GOT3 (cell line): ENCODE data around the gene HIGD2A.

Source experiments
- DNase-seq: peaks from one replicate; lab custom pipeline; 2025; ENCODE audit warnings: mixed read lengths; lab: John Stamatoyannopoulos, UW

HIGD2A gene

DNA sequence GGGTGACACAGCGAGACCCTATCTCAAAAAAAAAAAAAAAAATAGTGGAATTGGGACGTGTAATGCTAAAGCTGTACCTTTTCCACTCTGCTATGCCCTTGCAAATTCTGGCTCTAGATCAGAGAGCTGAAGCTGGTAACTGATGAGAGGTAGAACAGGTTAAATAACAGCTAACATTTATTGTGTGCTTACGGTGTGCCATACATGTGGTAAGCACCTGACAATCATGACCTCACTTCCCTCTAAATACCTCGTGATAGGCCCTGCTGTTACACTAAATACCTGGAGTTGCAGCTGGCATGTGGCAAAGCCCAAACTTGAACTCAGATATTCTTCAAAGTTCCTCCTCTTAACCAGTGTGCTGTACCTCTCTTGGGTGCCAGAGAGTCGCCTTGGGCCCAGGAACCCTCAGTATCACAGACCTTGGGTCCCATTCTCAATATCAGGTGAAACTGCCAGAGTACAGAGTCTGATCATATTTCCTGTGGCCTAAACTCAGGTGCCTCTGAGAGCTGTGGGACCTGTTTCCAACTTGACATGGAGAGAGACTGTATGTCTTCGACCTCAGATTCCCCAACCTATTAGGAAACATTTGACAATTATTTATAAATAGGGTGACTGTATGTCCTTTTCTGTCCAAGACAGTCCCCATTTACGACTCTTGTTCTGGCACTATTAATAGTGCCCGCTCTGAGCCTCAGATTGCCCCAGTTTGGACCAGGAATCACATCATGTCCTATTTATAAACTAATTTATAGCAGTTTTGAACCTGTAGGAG lies 18.4 kb upstream of the HIGD2A start:
- DNase-seq: no peak

DNA sequence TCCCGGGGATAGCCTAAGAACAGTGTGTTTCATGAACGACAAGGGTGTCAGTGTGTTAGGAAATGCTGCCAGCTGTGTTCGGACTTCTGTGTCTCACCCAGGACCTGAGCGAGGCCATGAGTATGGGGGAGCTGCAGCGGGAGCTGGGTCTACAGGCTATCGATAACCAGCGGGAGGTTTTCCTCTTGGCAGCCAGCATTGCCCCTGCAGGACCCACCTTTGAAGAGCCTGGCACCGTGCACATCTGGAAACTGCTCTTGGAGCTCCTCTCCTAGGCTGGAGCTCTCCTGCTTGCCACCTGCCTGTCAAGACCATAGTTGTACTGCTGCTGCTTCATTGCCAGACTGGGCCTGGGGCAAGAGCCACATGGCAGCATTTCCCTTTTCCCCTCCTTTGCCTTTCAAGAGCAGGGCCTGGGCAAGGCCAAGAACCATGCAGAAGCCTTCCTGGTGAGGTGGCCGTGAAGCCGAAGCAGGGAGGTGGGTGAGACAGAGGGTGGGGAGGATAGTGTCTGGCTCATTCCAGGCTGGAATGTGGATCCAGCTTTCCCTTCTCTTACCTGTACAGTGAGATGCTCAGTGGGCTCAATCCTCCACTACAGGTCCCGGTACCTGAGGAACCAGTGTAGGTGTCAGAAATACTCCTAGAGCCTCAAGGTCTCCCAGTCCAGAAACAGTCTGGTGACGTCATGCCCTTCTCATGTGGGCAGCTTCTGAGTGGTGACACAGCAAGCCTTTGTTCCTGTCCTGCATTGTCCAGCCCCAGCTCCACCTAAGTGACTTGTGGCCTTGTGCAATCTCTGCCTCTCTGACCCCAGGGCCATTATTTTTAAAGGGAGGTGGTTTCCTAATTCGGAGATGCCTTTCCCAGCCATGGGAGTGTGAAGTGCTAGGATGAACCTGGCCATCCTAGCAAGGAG lies 16.7 kb upstream of the HIGD2A start:
- DNase-seq: no peak

DNA sequence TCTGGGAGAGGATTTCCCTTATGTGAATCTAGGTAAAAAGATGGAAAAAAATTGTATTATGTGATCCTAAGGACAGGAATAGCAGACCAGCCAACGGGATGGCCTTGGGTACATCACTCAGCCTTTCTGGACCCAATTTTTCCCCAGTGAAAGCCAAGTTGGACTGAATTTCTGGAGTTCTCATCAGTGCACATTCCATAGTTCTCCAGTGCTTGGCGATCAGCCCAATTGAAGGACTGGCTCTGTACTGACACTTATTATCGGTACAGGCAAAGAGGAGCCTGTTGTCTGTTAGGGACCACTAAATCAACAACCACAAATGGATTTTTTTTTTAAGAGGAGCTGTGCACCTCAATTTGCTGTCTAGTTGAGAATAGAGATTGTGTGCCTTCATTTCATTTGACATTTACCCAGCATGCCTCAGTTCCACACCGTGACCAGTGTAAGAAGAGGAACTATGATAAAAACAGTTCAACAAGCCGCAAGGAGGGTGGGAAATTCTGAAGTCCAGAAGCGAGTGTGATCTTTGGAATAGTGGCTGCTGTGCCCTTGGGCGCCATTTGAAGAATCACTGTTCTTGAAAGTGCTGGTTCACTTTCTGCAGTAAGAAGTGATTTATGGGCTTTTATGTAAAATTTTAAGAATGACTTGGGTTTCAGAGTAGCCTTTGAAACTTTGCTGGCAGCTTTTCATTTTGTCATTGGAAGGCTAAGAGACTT lies 15.3 kb upstream of the HIGD2A start:
- DNase-seq: no peak

DNA sequence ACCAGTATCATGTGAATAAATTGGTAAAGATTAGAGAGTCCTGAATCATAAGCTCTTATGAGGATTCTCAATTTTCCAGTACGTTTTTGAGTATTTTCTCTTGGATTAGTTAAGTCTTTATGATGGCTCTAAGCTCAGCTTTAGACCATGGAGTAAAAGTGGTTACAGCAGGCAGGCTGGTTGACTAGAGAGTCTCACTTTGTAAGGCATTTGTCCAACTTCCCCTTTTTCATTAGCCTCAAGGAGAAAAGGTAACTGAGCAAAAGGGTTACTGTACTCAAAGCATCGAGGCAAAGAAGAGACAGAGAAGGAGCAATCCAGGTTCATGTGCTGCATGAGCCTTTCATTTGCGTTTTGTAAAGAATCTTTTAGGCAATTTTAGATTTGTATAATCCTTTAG lies 8.7 kb upstream of the HIGD2A start:
- DNase-seq: no peak

DNA sequence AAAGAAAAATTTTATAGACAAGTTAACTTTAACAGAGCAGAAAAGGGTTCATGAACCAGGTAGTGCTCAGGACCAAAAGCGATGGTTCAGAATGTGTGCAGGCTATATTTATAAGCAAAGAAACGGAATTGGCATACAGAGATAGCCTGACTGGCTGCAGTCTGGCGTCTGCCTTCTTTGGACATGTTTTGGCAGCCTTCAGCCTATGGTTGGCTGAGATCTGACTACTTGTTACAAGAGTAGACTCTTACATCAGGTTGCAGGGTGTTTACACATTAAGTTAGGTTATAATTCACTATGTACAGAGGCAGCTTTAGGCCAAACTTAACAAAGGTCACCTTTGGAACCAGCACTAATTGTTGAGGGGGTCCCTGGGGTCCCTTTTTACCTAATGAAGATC lies 7.1 kb upstream of the HIGD2A start:
- DNase-seq: no peak

DNA sequence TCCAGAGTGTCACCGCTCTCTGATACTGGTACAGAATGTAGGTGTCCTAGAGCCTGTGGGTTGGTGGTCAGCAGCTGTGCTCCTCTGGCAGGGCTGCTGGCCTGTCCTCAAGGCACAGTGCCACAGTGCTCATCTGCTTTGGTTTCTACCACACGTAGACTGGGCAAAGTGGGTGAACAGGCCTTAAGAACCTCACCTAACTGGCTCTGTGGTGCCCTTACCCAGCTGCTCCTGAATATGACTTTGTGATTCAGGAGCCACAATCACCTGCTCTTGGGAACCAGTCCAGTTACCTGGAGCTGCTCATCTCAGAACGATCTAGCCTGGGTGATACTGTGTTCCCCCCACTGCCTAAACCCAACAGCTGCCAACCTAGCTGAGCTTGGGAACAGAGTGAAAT lies 6.6 kb upstream of the HIGD2A start:
- no peak for DNase-seq

DNA sequence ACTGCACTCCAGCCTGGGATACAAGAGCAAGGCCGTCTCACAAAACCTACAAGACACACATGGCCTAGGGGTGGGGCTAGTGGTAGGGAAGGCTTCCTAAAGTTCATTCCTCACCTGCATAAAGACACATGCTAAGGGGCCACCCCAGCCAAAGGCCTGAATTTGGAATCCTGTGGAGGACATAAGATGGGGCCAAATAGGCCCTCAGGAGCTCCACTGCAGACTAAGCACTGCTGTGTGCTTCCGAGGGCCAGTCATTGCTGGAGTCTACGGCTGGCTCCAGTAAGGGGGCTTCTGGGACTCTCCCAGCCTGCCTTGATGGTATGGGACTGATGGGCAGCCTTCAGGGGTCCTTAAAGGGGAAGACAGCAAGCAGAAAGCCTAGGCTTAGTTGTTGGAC lies 5.8 kb upstream of the HIGD2A start:
- DNase-seq: no peak

DNA sequence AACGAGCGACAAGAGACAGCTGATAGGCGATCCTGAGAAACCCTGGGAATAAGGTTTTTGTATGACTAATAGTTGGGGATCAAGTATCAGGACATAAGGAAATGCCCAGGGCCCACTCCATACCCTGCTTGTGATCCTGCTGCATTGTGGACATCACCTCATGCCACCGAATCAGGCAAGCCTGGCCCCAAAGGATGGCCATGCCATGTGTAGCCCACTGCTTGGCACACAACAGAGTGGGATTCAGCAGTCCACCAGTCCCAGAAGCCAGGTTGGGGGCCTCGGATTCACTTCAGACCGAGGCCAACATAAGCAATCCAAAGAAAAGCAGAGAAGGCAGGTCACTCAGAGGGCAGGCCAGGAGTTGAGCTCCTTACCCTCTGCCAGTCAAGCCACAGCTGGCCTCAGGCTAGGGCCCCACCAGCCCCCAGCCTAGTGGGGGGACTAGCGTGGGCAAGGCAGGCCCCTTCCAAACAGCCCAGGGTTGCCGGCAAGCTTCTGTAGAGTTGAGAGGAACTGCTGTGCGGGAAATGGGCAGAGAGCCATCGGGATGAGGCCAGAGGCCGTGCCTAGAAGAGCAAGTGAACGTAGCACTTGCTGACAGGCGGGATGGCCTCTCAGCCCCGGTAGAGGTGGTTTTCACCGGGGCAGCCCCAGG lies 5.2 kb upstream of the HIGD2A start:
- DNase-seq: no peak

DNA sequence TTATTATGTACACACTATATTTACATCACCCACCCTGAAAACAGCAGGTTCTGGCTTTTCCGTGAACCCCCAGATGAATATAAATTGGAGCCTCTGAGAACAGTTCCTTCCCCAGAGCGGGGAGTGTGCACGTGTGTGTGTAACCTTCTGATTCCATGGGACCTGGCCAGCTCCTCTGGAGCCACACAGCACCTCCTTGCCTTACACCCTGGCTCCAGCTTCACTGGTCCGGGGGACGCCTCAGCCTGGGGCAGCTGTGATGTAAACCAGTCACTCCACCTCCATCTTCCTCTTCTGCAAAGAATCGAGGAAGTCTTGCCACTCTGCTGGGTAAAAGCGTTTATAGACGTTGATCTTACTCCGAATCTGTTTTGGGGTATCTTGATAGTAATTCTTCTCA lies 4.6 kb upstream of the HIGD2A start:
- DNase-seq: no peak

DNA sequence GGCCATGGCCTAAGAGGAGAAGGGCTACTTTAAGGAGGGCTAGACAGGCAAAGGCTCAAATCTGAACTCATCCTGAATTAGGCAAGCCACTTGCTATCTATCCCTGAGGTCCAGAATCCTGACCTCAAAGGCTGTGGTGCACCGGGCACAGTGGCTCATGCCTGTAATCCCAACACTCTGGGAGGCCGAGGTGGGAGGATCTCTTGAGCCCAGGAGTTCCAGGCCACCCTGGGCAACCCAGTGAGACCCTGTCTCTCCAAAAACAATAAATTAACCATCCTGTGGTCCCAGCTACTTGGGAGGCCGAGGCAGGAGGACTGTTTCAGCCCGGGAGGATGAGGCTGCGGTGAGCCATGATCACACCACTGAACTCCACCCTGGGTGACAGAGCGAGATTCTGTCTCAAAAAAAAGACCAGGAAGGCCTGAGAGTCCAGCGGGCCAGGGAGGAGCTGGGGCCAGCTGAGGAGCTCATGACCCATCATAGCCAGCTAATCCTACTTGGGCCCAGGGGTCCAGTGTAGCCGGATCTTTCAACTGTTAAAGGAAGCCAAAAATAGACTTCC lies 4.1 kb upstream of the HIGD2A start:
- DNase-seq: no peak

DNA sequence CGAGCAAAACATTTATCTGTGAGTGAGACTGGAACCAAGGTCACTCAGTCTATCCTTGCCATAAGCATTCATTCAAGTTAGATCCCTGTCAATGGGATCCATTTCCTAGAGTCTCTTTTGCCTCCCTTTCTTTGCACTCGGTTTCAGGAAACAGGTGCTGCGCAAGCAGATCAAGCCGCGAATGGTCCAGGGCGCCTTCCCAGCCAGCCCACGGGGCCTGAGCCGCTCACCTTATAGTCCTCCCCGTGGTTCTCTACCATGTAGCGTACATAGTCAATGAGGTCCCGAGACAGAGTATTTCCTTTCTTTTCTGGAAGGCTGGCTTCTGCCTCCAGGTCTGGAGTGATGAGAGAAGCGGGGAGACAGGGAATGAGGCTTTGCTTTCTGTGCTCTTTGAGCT lies 3.6 kb upstream of the HIGD2A start:
- DNase-seq: no peak

DNA sequence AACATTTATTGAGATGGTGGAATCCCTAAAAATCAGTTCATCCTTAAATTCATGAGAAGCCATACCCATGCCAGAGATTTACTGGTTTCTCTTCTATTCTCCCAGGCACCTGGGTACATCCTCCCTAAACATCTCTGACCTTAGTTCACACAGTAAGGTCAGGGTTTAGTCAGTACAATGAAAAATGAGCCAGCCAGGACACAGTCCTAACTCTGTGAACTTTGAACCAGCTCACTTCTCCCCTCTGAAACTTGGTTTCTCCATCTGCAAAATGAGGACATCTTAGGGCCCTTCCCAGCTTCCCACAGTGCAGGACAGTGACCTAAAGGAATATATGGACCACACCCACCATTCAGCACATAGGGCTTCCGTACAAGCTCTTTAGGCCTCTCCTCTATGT lies 2.1 kb upstream of the HIGD2A start:
- DNase-seq: no peak

DNA sequence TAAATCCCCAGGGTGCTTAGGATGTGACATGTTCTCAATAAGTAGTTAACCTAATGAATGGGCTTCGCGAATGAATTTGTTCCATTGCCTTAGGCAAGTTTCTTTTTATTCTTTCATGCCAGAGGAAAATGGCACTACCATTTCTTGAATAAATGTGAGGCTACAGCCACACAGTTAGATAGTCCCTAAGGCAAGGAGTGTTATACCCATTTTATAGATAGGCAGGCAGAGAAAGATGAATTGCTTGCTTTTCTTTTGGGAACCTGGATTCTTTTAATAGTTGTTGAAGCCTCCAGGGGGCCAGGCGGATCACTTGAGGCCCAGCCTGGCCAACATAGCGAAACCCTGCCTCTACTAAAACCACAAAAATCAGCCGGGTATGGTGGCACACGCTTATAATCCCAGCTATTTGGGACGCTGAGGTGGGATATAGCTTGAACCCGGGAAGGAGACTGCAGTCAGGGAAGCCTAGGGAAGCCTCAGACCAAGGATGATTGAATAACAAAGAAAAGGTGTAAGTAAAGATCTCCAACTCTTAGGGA lies 1.1 kb upstream of the HIGD2A start:
- no peak for DNase-seq

DNA sequence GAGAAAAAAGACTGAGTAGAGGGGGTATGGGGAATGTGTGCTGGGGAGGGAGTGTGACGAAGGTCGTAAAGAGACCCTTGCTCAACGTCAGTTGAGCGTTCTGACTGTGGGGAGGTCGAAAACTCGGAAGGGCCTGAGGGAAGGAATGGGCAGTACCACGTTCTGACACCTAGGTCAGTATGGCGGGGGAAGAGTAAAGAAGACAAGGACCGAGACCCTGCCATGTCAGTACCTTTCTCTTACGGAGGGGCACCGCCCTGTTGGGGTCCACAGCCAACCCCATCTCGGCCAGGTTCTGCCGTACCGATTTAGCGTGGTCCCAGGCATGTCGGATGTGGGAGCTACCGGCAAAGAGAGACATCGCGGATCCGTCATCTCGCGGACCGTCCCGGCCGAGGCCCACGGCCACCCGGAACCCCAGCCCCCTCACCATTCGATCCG lies 528 bp upstream of the HIGD2A start:
- DNase-seq: no peak

DNA sequence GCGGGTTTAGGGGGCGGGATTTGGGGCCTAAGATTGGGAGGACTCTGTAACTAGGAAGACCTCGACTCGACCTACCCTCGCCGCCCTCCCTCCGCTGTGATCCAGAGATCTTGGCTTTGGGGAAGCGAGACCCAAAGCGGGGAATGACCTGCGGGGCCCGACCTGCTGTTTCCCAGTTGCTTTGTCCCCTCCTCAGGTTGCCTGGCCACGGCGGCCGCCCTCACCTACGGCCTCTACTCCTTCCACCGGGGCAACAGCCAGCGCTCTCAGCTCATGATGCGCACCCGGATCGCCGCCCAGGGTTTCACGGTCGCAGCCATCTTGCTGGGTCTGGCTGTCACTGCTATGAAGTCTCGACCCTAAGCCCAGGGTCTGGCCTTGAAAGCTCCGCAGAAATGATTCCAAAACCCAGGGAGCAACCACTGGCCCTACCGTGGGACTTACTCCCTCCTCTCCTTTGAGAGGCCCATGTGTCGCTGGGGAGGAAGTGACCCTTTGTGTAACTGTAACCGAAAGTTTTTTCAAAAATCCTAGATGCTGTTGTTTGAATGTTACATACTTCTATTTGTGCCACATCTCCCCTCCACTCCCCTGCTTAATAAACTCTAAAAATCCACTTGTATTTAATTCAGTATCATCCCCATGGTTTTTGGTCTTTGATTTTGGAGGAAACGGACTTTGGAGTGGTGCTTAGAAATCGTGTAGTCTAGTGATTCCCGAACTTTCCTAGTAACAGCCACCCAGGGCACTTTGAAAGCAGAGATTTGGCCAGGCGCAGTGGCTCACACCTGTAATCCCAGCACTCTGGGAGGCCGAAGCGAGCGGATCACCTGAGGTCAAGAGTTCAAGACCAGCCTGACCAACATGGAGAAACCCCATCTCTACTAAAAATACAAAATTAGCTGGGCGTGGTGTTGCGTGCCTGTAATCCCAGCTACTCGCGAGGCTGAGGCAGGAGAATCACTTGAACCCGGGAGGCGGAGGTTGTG lies 878 bp downstream of the HIGD2A start:
- no peak for DNase-seq

DNA sequence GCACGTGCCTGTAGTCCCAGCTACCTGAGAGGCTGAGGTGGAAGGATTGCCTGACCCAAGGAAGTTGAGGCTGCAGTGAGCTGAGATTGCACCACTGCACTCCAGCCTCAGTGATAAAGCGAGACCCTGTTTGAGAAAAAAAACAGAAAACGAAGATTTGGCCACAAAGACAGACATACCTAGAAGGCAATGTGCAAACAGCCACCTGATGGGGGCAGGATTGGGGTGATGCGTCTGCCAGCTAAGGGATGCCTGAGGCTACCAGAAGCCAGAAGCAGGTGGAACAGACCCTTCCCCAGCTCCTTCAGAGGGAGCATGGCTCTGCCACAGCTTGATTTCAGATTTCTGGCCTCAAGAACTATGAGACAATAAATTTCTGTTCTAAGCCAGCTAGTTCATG lies 2.9 kb downstream of the HIGD2A start:
- no peak for DNase-seq

DNA sequence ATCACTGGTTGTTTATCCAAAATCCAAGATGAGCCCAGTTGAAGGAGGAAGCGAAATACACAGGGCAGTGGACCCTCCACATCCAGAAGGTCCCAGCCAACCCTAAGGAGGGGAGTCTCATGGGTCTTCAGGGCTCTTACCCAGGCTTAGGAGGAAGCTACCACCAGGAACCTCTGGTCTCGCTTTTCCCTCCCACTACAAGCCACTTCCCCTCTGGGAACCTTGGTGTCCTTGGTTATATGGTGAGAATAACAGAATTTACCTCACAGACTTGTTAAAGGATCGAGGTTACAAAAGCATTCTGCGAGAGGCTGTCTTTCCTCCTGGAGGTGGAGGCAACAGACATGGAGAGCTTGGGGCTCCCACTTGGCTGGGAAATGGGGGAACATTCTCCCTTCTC lies 3.4 kb downstream of the HIGD2A start:
- no peak for DNase-seq

DNA sequence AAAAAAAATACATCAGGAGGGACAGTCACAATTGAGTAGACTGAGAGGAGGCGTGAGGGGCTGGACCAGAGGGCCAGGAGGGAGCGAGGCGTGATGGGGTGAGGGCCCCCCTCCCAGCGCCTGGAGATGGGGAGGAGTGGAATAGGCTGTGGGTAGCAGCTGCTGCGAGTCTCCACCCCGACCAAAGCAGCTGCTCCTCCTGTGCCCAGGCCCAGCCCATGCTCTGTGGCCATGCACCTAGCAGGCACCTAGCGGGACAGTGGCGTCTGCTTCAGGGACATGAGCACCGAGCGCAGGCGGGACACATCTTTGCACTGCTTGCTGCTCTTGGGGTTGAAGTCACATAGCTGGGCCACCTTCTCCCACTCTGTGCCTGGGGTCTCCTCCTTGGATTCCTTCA lies 4.0 kb downstream of the HIGD2A start:
- DNase-seq: no peak

DNA sequence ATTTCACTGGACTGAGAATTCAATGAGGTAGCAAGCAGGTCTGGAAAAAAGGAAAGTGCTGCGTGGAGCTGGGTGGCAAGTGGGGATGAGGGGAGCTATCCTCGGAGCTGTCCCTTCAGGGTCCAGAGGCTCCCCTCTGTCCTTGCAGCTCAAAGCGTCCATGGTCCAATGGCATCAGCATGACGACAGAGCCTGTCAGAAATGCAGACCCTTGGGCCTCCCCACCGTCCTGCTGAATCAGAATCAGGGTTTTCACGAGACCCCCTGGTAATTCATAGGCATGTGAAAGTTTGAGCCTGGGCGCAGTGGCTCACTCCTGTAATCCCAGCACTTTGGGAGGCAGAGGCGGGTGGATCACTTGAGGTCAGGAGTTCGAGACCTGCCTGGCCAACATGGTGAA lies 5.5 kb downstream of the HIGD2A start:
- no peak for DNase-seq
